MCF 10A (cell line): ENCODE results near the gene GABRR2. TPM values are rescaled to one million over a fixed set of nuclear protein-coding genes. Genes with fewer than 3 reads are reported as not detected.
"Not testable (repeated sequence)": the region's sequence is repeated elsewhere in the genome, so short reads cannot be mapped to it uniquely, and the experiment has no call there.

ENCODE experiments used
- BruUV-seq: library from RNA; stranded (reverse); fragments of 400-500 nt; replicated peaks from 2 replicates; lab custom pipeline; 2021; lab: Mats Ljungman, UMichigan
- CTCF ChIA-PET: fragments of 300-600 bp; sonication (Branson Sonifier 250); formaldehyde crosslinking; extraction: SDS; loops from one replicate; lab custom pipeline; 2021; ENCODE audit warnings: antibody characterized with exemption, inconsistent platforms; lab: Yijun Ruan, JAX
- POLR2A ChIA-PET: fragments of 300-600, 350-650 bp; sonication (Branson Sonifier 250); formaldehyde crosslinking; extraction: SDS; loops from one replicate; lab custom pipeline; 2020; ENCODE audit warnings: antibody characterized with exemption, inconsistent platforms; lab: Yijun Ruan, JAX
- DNase-seq: peaks from one replicate; pipeline ENCODE4 v3.0.0-alpha.2; 2018; ENCODE audit not compliant: unreplicated experiment
- H3K27ac Mint-ChIP-seq: one replicate; pipeline ENCODE4 v1.8.0; 2022; ENCODE audit warnings: mild to moderate bottlenecking, low read depth, mixed read lengths; ENCODE audit not compliant: unreplicated experiment
- H3K27me3 Mint-ChIP-seq: one replicate; pipeline ENCODE4 v1.8.0; 2022; ENCODE audit warnings: mixed read lengths; ENCODE audit not compliant: insufficient read depth, unreplicated experiment
- H3K36me3 Mint-ChIP-seq: one replicate; pipeline ENCODE4 v1.8.0; 2022; ENCODE audit warnings: mild to moderate bottlenecking, moderate library complexity, mixed read lengths; ENCODE audit not compliant: insufficient read depth, unreplicated experiment
- H3K4me1 Mint-ChIP-seq: one replicate; pipeline ENCODE4 v1.8.0; 2022; ENCODE audit warnings: mixed read lengths; ENCODE audit not compliant: insufficient read depth, unreplicated experiment
- H3K4me3 Mint-ChIP-seq: one replicate; pipeline ENCODE4 v1.8.0; 2022; ENCODE audit warnings: mild to moderate bottlenecking, moderate library complexity, mixed read lengths; ENCODE audit not compliant: unreplicated experiment
- H3K9me3 Mint-ChIP-seq: one replicate; pipeline ENCODE4 v1.8.0; 2022; ENCODE audit warnings: mixed read lengths; ENCODE audit not compliant: unreplicated experiment
- intact Hi-C: fragments of 100-400 bp; cut with micrococcal nuclease; formaldehyde crosslinking; loops from 2 replicates; pipeline ENCODE4 v1.14.1; 2022
- total RNA-seq: library from RNA; stranded (reverse); gene quantifications from 2 replicates; pipeline ENCODE4 v1.2.3, GENCODE V29; 2022
- TF ChIP-seq, protein P1 (sequence below): fragments of 200-600 bp; IDR thresholded peaks from one replicate; pipeline ENCODE4 v1.8.0; 2022; ENCODE audit warnings: antibody characterized with exemption, mild to moderate bottlenecking; ENCODE audit not compliant: unreplicated experiment

Gene GABRR2
- total RNA-seq, 1 experiment from 2014 or later, result not detected

DNA sequence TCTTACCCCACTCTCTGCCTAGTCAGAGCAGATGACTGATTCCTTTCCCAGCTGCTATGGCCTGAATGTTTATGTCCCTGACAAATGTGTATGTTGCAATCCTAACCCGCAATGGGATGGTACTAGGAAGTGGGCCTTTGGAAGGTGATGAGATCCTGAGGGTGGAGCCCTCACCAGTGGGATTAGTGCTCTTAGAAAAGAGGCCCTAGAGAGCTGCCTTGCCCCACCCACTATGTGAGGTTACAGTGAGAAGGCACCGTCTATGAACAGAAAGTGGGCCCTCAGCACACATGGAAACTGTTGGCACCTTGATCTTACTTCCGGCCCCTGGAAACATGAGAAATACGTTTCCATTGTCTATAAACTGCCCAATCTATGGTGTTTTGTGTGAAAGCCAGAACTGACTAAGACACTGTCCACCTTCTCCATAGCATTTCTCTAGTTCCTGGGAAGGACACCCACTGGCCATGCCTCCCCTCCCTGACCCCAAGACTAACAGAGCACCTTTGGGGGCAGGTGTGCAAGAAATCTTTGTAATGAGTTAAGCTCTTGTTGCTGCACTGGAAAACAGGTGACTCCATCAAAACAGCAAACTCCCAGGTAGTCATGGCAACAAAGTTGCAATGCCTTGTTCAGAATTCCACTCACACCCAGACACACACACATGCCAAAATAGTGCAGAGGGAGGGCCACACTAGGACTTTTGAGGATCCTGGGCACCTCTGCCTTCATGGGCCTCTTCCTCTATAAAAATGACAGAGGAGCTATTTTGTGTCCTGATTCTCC, 16.2 kb downstream of the GABRR2 start:
- BruUV-seq, result no TSS peak
- Mint-ChIP-seq H3K9me3 (peaks cover 12% of the 10 kb centered on the region), H3K27me3 (peaks cover 42% of the 10 kb centered on the region), H3K27ac (peak overlapping the region; percentile 68), H3K4me3 (no peak overlapping the region), H3K4me1 (peaks cover 7% of the 10 kb centered on the region), H3K36me3 (no peaks in the 10 kb centered on the region)
- intact Hi-C loops, result loop anchor here (1.0 to 5.0 kb wide), 3 partner anchors 53 to 317 kb away; partner anchors contain the start of genes PM20D2 and UBE2J1
- ChIA-PET POLR2A (interaction anchor here (1.0 to 1.6 kb wide), 5 partner anchors 15 to 218 kb away, joined by 3 to 8 read pairs (median 4); partner anchors contain the start of genes PNRC1 and UBE2J1), CTCF (interaction anchor here (1.8 kb wide), 1 partner anchor 25 kb away, joined by 3 read pairs; no protein-coding TSS in a partner anchor)
- peak; percentile 97 for DNase-seq
- TF ChIP-seq, protein P1, sequence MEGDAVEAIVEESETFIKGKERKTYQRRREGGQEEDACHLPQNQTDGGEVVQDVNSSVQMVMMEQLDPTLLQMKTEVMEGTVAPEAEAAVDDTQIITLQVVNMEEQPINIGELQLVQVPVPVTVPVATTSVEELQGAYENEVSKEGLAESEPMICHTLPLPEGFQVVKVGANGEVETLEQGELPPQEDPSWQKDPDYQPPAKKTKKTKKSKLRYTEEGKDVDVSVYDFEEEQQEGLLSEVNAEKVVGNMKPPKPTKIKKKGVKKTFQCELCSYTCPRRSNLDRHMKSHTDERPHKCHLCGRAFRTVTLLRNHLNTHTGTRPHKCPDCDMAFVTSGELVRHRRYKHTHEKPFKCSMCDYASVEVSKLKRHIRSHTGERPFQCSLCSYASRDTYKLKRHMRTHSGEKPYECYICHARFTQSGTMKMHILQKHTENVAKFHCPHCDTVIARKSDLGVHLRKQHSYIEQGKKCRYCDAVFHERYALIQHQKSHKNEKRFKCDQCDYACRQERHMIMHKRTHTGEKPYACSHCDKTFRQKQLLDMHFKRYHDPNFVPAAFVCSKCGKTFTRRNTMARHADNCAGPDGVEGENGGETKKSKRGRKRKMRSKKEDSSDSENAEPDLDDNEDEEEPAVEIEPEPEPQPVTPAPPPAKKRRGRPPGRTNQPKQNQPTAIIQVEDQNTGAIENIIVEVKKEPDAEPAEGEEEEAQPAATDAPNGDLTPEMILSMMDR, result no peak

DNA sequence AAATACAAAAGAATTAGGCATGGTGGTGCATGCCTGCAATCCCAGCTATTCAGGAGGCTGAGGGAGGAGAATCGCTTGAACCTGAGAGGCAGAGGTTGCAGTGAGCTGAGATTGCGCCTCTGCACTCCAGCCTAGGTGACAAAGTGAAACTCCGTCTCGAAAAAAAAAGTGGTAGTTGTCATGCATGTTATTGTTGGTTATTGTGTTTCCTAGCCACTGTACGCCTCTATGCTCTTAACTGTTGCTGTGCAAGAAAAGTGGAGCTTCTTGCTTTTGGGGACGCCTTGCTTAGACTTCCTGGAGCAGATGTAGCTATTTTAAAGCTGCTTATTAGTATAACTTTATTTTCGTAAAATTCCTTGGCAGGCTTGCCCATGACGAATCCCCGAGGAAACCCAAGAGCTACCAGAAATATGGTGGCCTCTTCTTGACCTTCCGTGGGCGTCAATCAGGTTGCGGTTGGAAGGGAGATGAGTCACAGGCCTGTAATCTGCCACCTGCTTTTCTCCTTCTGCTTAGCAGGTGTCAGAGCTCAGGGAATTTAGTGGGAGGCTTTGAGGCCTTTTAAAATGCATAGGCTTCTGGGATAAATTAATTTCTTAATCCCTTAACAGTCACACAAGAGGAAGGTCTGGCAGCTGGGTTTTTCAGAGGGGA, 17.3 kb downstream of the GABRR2 start:
- intact Hi-C loops, result loop anchor here (1.0 to 5.0 kb wide), 2 partner anchors 151 to 316 kb away; partner anchors contain the start of gene PM20D2
- BruUV-seq, result no TSS peak
- Mint-ChIP-seq H3K4me3 (peak overlapping the region; percentile 59), H3K4me1 (peaks cover 7% of the 10 kb centered on the region), H3K36me3 (no peaks in the 10 kb centered on the region), H3K9me3 (peaks cover 1% of the 10 kb centered on the region), H3K27ac (peak overlapping the region; percentile 68), H3K27me3 (peaks cover 46% of the 10 kb centered on the region)
- POLR2A ChIA-PET, result interaction anchor here (1.0 to 1.6 kb wide), 7 partner anchors 14 to 262 kb away, joined by 3 to 8 read pairs (median 4); partner anchors contain the start of genes PNRC1 and UBE2J1
- DNase-seq, result peak; percentile 99
- CTCF ChIA-PET, result interaction anchor here (0.6 to 1.8 kb wide), 3 partner anchors 21 to 70 kb away, joined by 3 read pairs; no protein-coding TSS in a partner anchor
- TF ChIP-seq, protein P1, result no peak

DNA sequence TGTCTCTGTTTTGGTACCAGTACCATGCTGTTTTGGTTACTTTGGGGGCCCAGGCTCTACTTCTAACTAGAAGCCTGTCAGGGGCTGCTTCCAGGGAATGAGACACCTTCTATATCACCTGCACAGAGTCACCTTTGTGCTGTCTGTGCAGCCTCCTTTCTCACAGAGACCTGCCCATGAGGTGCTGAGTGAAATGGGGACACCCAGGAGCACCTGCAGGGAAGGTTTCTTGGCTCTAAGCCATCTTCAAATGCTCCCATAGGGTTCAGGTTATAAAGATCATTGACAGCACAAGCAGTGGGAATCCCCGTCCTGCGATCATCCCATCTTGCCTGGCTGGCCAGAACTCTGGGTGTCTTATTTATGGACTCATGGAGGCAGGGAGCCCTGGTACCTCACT, 19.1 kb downstream of the GABRR2 start:
- POLR2A ChIA-PET, result no interaction called here
- H3K4me3 Mint-ChIP-seq, result no peak overlapping the region
- H3K36me3 Mint-ChIP-seq, result no peaks in the 10 kb centered on the region
- no peaks in the 10 kb centered on the region for H3K9me3 Mint-ChIP-seq
- H3K4me1 Mint-ChIP-seq, result peaks cover 7% of the 10 kb centered on the region
- TF ChIP-seq, protein P1, result no peak
- H3K27ac Mint-ChIP-seq, result no peak overlapping the region
- CTCF ChIA-PET, result interaction anchor here (0.6 to 0.7 kb wide), 2 partner anchors 34 to 287 kb away, joined by 3 read pairs; no protein-coding TSS in a partner anchor
- no TSS peak for BruUV-seq
- intact Hi-C loops, result loop anchor here (5.0 kb wide), 1 partner anchor 149 kb away; the partner anchor contains the start of gene PM20D2
- H3K27me3 Mint-ChIP-seq, result peaks cover 53% of the 10 kb centered on the region
- DNase-seq, result no peak

DNA sequence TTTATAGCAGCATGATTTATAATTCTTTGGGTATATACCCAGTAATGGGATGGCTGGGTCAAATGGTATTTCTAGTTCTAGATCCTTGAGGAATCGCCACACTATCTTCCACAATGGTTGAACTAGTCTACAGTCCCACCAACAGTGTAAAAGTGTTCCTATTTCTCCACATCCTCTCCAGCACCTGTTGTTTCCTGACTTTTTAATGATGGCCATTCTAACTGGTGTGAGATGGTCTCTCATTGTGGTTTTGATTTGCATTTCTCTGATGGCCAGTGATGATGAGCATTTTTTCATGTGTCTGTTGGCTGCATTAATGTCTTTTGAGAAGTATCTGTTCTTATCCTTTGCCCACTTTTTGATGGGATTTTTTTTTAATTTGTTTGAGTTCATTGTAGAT, 20.0 kb downstream of the GABRR2 start:
- H3K4me1 Mint-ChIP-seq, DNase-seq, H3K4me3 Mint-ChIP-seq, H3K27ac Mint-ChIP-seq, BruUV-seq, CTCF ChIA-PET, H3K9me3 Mint-ChIP-seq, POLR2A ChIA-PET, H3K36me3 Mint-ChIP-seq: not testable (repeated sequence)
- peaks cover 53% of the 10 kb centered on the region for H3K27me3 Mint-ChIP-seq
- intact Hi-C loops, result loop anchor here (5.0 kb wide), 1 partner anchor 148 kb away; the partner anchor contains the start of gene PM20D2
